B cell (primary cell): Measurements from ENCODE around the gene RBM45. TPM values are rescaled to one million over a fixed set of nuclear protein-coding genes. Genes with fewer than 3 reads are reported as not detected.

ENCODE experiments used
- ATAC-seq: fragments of 200-7000 bp; cut with Tn5 transposase; one replicate; pipeline ENCODE4 v1.10.0; 2021; ENCODE audit warnings: low read depth, mild to moderate bottlenecking, moderate number of reproducible peaks, moderate library complexity
- CTCF ChIA-PET: fragments of 350-600 bp; sonication (Branson Sonifier 250); formaldehyde crosslinking; loops from one replicate; lab custom pipeline; 2021; ENCODE audit warnings: antibody characterized with exemption, inconsistent platforms; lab: Charles Lee
- POLR2A ChIA-PET: fragments of 350-600 bp; sonication (Branson Sonifier 250); formaldehyde crosslinking; loops from one replicate; lab custom pipeline; 2021; ENCODE audit warnings: antibody characterized with exemption; lab: Charles Lee
- DNase-seq: peaks from one replicate; pipeline ENCODE4 v3.0.0; 2013
- H2AFZ ChIP-seq: 2 replicates; pipeline ENCODE4 v1.6.1; 2012; ENCODE audit warnings: mild to moderate bottlenecking, low read depth, low read length; ENCODE audit not compliant: insufficient read depth, poor library complexity, severe bottlenecking
- H3K27ac ChIP-seq, 2 donors: 1 replicate in 1 of 2; 2 replicates in 1 of 2; pipeline ENCODE4 v1.5.1; 2012 to 2013; ENCODE audit warnings: low read length in 2 of 2, mild to moderate bottlenecking in 2 of 2, moderate library complexity in 1 of 2
- H3K27me3 ChIP-seq, 4 experiments: fragments of 200-600 bp in 1 of 4; sonication (generic) in 1 of 4; replicated peaks in 1 of 4; 1 replicate in 2 of 4; 2 replicates in 2 of 4; pipeline versions ENCODE4 v1.6.1 to v1.7.0; 2013 to 2016; ENCODE audit warnings: low read length in 3 of 4, mild to moderate bottlenecking in 2 of 4, mixed read lengths in 1 of 4, moderate library complexity in 1 of 4; ENCODE audit not compliant: insufficient read depth in 4 of 4, control insufficient read depth in 3 of 4; ENCODE audit errors: control extremely low read depth in 1 of 4
- H3K36me3 ChIP-seq, 2 experiments: replicated peaks in 1 of 2; 1 replicate in 1 of 2; 2 replicates in 1 of 2; pipeline versions ENCODE4 v1.6.1 to v1.7.1; 2013; ENCODE audit warnings: low read length in 1 of 2; ENCODE audit not compliant: insufficient read depth in 2 of 2, control insufficient read depth in 1 of 2; ENCODE audit errors: control extremely low read depth in 1 of 2, extremely low read depth in 1 of 2
- H3K4me1 ChIP-seq, 2 donors: fragments of 200-600 bp in 1 of 2; sonication (generic) in 1 of 2; 1 replicate in 1 of 2; 2 replicates in 1 of 2; pipeline versions ENCODE4 v1.5.1 to v1.6.1; 2013 to 2017; ENCODE audit warnings: low read length in 2 of 2; ENCODE audit not compliant: control insufficient read depth in 2 of 2, insufficient read depth in 2 of 2
- H3K4me2 ChIP-seq: replicated peaks from 2 replicates; pipeline ENCODE3; 2012; ENCODE audit warnings: mild to moderate bottlenecking, low read depth, low read length; ENCODE audit not compliant: poor library complexity, severe bottlenecking
- H3K4me3 ChIP-seq, 5 experiments: fragments of 200-600 bp in 1 of 5; sonication (generic) in 1 of 5; 1 replicate in 3 of 5; 2 replicates in 2 of 5; pipeline versions ENCODE4 v1.5.1 to v1.7.0; 2011 to 2016; ENCODE audit warnings: low read length in 4 of 5, mild to moderate bottlenecking in 4 of 5, low read depth in 2 of 5, control low read depth in 1 of 5, moderate library complexity in 1 of 5; ENCODE audit not compliant: insufficient read depth in 1 of 5; ENCODE audit errors: control extremely low read depth in 1 of 5, extremely low read depth in 1 of 5
- H3K79me2 ChIP-seq: fragments of 200-600 bp; sonication (generic); one replicate; pipeline ENCODE4 v1.6.0; 2016; ENCODE audit warnings: low read length; ENCODE audit not compliant: control insufficient read depth, insufficient read depth
- H3K9ac ChIP-seq: fragments of 200-600 bp; sonication (generic); 2 replicates; pipeline ENCODE4 v1.6.1; 2017; ENCODE audit warnings: mild to moderate bottlenecking, low read length, moderate library complexity
- H3K9me3 ChIP-seq, 3 donors: one replicate each; pipeline versions ENCODE4 v1.6.1 to v1.7.1; 2013; ENCODE audit warnings: low read length in 2 of 3; ENCODE audit not compliant: control insufficient read depth in 2 of 3, insufficient read depth in 1 of 3; ENCODE audit errors: control extremely low read depth in 1 of 3
- H4K20me1 ChIP-seq: 2 replicates; pipeline ENCODE4 v1.6.0; 2012; ENCODE audit warnings: mild to moderate bottlenecking, low read length; ENCODE audit not compliant: insufficient read depth, control insufficient read depth, poor library complexity, severe bottlenecking
- H3K27ac Mint-ChIP-seq: one replicate; pipeline ENCODE4 v1.8.0; 2021; ENCODE audit warnings: mixed read lengths
- H3K27me3 Mint-ChIP-seq: one replicate; pipeline ENCODE4 v1.8.0; 2021; ENCODE audit warnings: mixed read lengths
- H3K4me1 Mint-ChIP-seq: one replicate; pipeline ENCODE4 v1.8.0; 2021; ENCODE audit warnings: mixed read lengths
- H3K4me3 Mint-ChIP-seq: one replicate; pipeline ENCODE4 v1.8.0; 2021; ENCODE audit warnings: mixed read lengths
- H3K9me3 Mint-ChIP-seq: one replicate; pipeline ENCODE4 v1.8.0; 2022; ENCODE audit warnings: mixed read lengths; ENCODE audit not compliant: insufficient read depth
- CTCF ChIP-seq: fragments of 200-600 bp; IDR thresholded peaks from one replicate; pipeline ENCODE4 v1.8.0; 2022; ENCODE audit warnings: antibody characterized with exemption, mild to moderate bottlenecking
- EZH2 ChIP-seq: IDR thresholded peaks from 2 replicates; pipeline ENCODE4 v1.6.1; 2012; ENCODE audit warnings: borderline replicate concordance, low read depth, mild to moderate bottlenecking, moderate library complexity, low read length; ENCODE audit not compliant: insufficient read depth, poor library complexity, severe bottlenecking
- WGBS: methylation state at CpG from one replicate; pipeline ENCODE4 v1.1.5; 2013; ENCODE audit warnings: missing lambda C conversion rate; ENCODE audit not compliant: insufficient coverage; 5-methylcytosine and 5-hydroxymethylcytosine counted together
- intact Hi-C: fragments of 100-400 bp; cut with micrococcal nuclease; formaldehyde crosslinking; loops from one replicate; pipeline ENCODE4 v1.10.0; 2022
- polyA plus RNA-seq: library from polyadenylated mRNA; depleted of rRNA; stranded (reverse); fragments of >200 nt; gene quantifications from 2 replicates; pipeline ENCODE4 v1.2.3, GENCODE V29; 2012
- total RNA-seq, 2 donors: library from RNA; stranded (reverse); fragments of 120-200 nt in 1 of 2; gene quantifications; 1 replicate in 1 of 2; 2 replicates in 1 of 2; pipeline versions ENCODE4 v1.2.3 to v1.2.4, GENCODE V29; 2013 to 2022

Gene RBM45
- total and polyA plus RNA-seq, 2 donors (not counting 1 experiment from before 2014, with no cell fraction given) = 4.6 to 24.0 TPM

- Histone ChIP-seq H3K27ac (no peak overlapping the region), H3K4me2 (no peak overlapping the region), H3K79me2 (no peaks in the 10 kb centered on the region), H3K4me1 (no peaks in the 10 kb centered on the region), H2AFZ (no peak overlapping the region), H3K27me3 (no peaks in the 10 kb centered on the region), H3K36me3 (no peaks in the 10 kb centered on the region), H3K9ac (no peak overlapping the region), H4K20me1 (no peaks in the 10 kb centered on the region), H3K4me3 (no peak overlapping the region), H3K9me3 (no peaks in the 10 kb centered on the region)
- H3K27me3 Mint-ChIP-seq = peaks cover 4% of the 10 kb centered on the region
- intact Hi-C loops = no loop called here
- H3K9me3 Mint-ChIP-seq = no peaks in the 10 kb centered on the region
- ChIA-PET POLR2A (no interaction called here), CTCF (no interaction called here)
- TF ChIP-seq EZH2 (no peak), CTCF (no peak)
- WGBS = no CpG with 5 or more reads among the region's 2 CpGs
- DNase-seq = no peak
- no peak overlapping the region for H3K4me3 Mint-ChIP-seq
- no peaks in the 10 kb centered on the region for H3K4me1 Mint-ChIP-seq
- ATAC-seq = no peak
- no peak overlapping the region for H3K27ac Mint-ChIP-seq
Observed at GRCh38 chr2:178106053-178106452, 6.2 kb upstream of the RBM45 start.

GRCh38 chr2:178108176-178108575 is 4.1 kb upstream of the RBM45 start:
- Histone ChIP-seq H3K9ac (no peak overlapping the region), H3K79me2 (peaks cover 11% of the 10 kb centered on the region), H3K27me3 (no peaks in the 10 kb centered on the region), H3K36me3 (no peaks in the 10 kb centered on the region), H3K9me3 (no peaks in the 10 kb centered on the region), H3K27ac (no peak overlapping the region), H3K4me1 (peaks cover 6 to 12% of the 10 kb centered on the region in 2 donors), H2AFZ (no peak overlapping the region), H3K4me3 (no peak overlapping the region), H3K4me2 (no peak overlapping the region), H4K20me1 (no peaks in the 10 kb centered on the region)
- 90% methylated on average over 20 of the region's 21 CpGs for WGBS
- Mint-ChIP-seq H3K9me3 (no peaks in the 10 kb centered on the region), H3K27me3 (peaks cover 4% of the 10 kb centered on the region), H3K4me3 (no peak overlapping the region), H3K4me1 (peaks cover 15% of the 10 kb centered on the region), H3K27ac (no peak overlapping the region)
- DNase-seq (no peak), ATAC-seq (no peak)
- TF ChIP-seq EZH2 = no peak
- TF ChIP-seq CTCF = no peak
- intact Hi-C loops = no loop called here
- CTCF ChIA-PET = no interaction called here
- POLR2A ChIA-PET = no interaction called here
